Measurements from ENCODE around the gene SYNDIG1. TPM values are rescaled to one million over a fixed set of nuclear protein-coding genes. Genes with fewer than 3 reads are reported as not detected.

SYNDIG1 gene
- total RNA-seq, 1 experiment from 2014 or later: 5.4 TPM

- no CpG with 5 or more reads among the region's 6 CpGs for WGBS (ENCODE audit: extremely low coverage, insufficient read length, low lambda C conversion rate)
- no peak overlapping the region for H2BK15ac ChIP-seq (ENCODE audit: low read depth, low read length)
- H3K4ac ChIP-seq (ENCODE audit: low read depth, low read length): no peak overlapping the region
- no peak overlapping the region for H2BK20ac ChIP-seq (ENCODE audit: low read depth, low read length, poor library complexity, severe bottlenecking)
- H3K79me1 ChIP-seq (ENCODE audit: insufficient read depth, low read depth, low read length, poor library complexity, severe bottlenecking): no peaks in the 10 kb centered on the region
- Mint-ChIP-seq H3K27me3 (ENCODE audit: low read depth) (no peaks in the 10 kb centered on the region), H3K36me3 (ENCODE audit: insufficient read depth in 1 of 3, low read depth in 3 of 3) (peaks cover 0 to under 1% (median 0%) of the 10 kb centered on the region in 3 experiments; a peak in 1 of 7 replicates), H3K9me3 (peaks cover 0 to 4% of the 10 kb centered on the region in 2 experiments; a peak in 2 of 5 replicates), H3K4me1 (peaks cover 14 to 15% of the 10 kb centered on the region in 2 experiments), H3K27ac (no peak overlapping the region), H3K4me3 (no peak overlapping the region)
- H3K14ac ChIP-seq (ENCODE audit: insufficient read depth, low read length): no peak overlapping the region
- H2AK5ac ChIP-seq (ENCODE audit: insufficient read length, low read length): no peak overlapping the region
- no peak overlapping the region for H2BK12ac ChIP-seq (ENCODE audit: insufficient read length, low read depth, low read length)
- H2BK120ac ChIP-seq (ENCODE audit: low read depth, low read length, poor library complexity, severe bottlenecking): no peak overlapping the region
- no peaks in the 10 kb centered on the region for H3K79me2 ChIP-seq (ENCODE audit: insufficient read depth, low read length)
- no peak overlapping the region for H4K5ac ChIP-seq (ENCODE audit: insufficient read length, low read depth, low read length)
- no peak overlapping the region for H3K9ac ChIP-seq (ENCODE audit: extremely low read depth, insufficient read length, low read length)
- H4K8ac ChIP-seq (replicated peaks; ENCODE audit: insufficient read length, low read depth, low read length): no peak overlapping the region
- H3K23me2 ChIP-seq (ENCODE audit: insufficient read length, low read depth, low read length, poor library complexity, severe bottlenecking): no peaks in the 10 kb centered on the region
- TF ChIP-seq CTCF (conservative IDR thresholded peaks at IDR 0.05): no peak
- no peak overlapping the region for H3K27ac ChIP-seq (ENCODE audit: insufficient read length, low read depth, low read length)
- H2BK5ac ChIP-seq (ENCODE audit: insufficient read length, low read length): no peak overlapping the region
- no peak overlapping the region for H3K56ac ChIP-seq (ENCODE audit: insufficient read length, low read depth, low read length)
- no peaks in the 10 kb centered on the region for H3K9me3 ChIP-seq (ENCODE audit: control insufficient read depth, low read depth, low read length)
- H3K18ac ChIP-seq (ENCODE audit: insufficient read length, low read depth, low read length): no peak overlapping the region
- H2AFZ ChIP-seq (ENCODE audit: low read length): no peak overlapping the region
- H4K20me1 ChIP-seq (ENCODE audit: control insufficient read depth, insufficient read depth, insufficient read length): no peaks in the 10 kb centered on the region
- peak; percentile 16 for DNase-seq
- no peak overlapping the region for H3K23ac ChIP-seq (ENCODE audit: insufficient read length, low read depth, low read length)
- no peak overlapping the region for H4K91ac ChIP-seq (ENCODE audit: insufficient read length, low read depth, low read length)
- no peak overlapping the region for H3K4me2 ChIP-seq (ENCODE audit: insufficient read depth, insufficient read length, low read length)
- H3T11ph ChIP-seq (ENCODE audit: low read length): no peak overlapping the region
- H3K4me1 ChIP-seq (ENCODE audit: insufficient read depth, low read length): peaks cover 5% of the 10 kb centered on the region; the same call in 1 of the 2 replicates
- H3K27me3 ChIP-seq (ENCODE audit: insufficient read depth, low read length): no peaks in the 10 kb centered on the region
Observed at GRCh38 chr20:24640686-24641085, 171.3 kb downstream of the SYNDIG1 start.
